KMS-11 (cell line): ENCODE data around the gene EFEMP1.

Experiments used
- H2AFZ ChIP-seq: fragments of 200-600 bp; sonication (generic); 2 replicates; pipeline ENCODE4 v1.6.1; 2016; ENCODE audit warnings: antibody characterized with exemption, mixed run types, low read depth
- H3K27ac ChIP-seq: fragments of 200-600 bp; sonication (generic); 2 replicates; pipeline ENCODE4 v1.6.1; 2016; ENCODE audit warnings: mild to moderate bottlenecking, mixed run types
- H3K27me3 ChIP-seq: fragments of 200-600 bp; sonication (generic); 2 replicates; pipeline ENCODE4 v1.6.1; 2017; ENCODE audit warnings: mild to moderate bottlenecking, low read depth, mixed run types, moderate library complexity; ENCODE audit not compliant: insufficient read depth
- H3K36me3 ChIP-seq: fragments of 200-600 bp; sonication (generic); 2 replicates; pipeline ENCODE4 v1.6.1; 2017; ENCODE audit warnings: mild to moderate bottlenecking, mixed run types; ENCODE audit not compliant: insufficient read depth
- H3K4me1 ChIP-seq: fragments of 200-600 bp; sonication (generic); 2 replicates; pipeline ENCODE4 v1.6.1; 2016; ENCODE audit warnings: mild to moderate bottlenecking, low read depth, mixed run types; ENCODE audit not compliant: poor library complexity, severe bottlenecking
- H3K4me2 ChIP-seq: fragments of 200-600 bp; sonication (generic); 2 replicates; pipeline ENCODE4 v1.7.0; 2016; ENCODE audit warnings: mild to moderate bottlenecking, mixed run types
- H3K4me3 ChIP-seq: fragments of 200-600 bp; sonication (generic); IDR thresholded peaks from 2 replicates; pipeline ENCODE4 v1.6.1; 2017; ENCODE audit warnings: low read depth, low read length, mixed read lengths; ENCODE audit not compliant: insufficient read depth
- H3K79me2 ChIP-seq: fragments of 200-600 bp; sonication (generic); 2 replicates; pipeline ENCODE4 v1.6.1; 2016; ENCODE audit warnings: low read depth, mixed run types; ENCODE audit not compliant: insufficient read depth
- H3K9ac ChIP-seq: fragments of 200-600 bp; sonication (generic); 2 replicates; pipeline ENCODE4 v1.6.1; 2016; ENCODE audit warnings: mild to moderate bottlenecking, mixed run types
- H4K20me1 ChIP-seq: fragments of 200-600 bp; sonication (generic); 2 replicates; pipeline ENCODE4 v1.6.1; 2016; ENCODE audit warnings: mild to moderate bottlenecking, mixed run types; ENCODE audit not compliant: insufficient read depth
- CTCF ChIP-seq: fragments of 200-600 bp; sonication (generic); conservative IDR thresholded peaks from 2 replicates; pipeline ENCODE4 v1.6.1; 2017; ENCODE audit warnings: low read depth, mild to moderate bottlenecking, antibody characterized with exemption, low read length, moderate library complexity, mixed read lengths

EFEMP1 gene

DNA sequence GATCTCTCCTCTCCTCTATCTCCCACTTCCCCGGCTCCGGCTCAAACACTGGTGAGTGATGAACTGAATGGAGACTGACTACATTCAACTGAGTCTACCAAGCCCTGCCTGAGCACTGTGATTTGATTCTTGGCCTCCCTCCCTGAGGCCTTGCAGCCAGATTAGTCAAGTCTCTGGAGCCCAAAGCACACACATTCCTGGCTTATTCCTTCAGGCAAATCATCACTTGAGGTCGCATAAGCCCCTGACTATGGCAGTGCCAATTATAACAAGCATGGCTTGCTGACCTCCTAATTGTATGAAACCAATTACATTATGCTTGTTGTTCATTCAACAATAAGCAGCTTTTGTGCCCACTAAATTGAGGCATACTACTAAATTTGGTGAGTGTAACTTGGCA is 34.6 kb downstream of the EFEMP1 start:
- Histone ChIP-seq H3K9ac (no peak overlapping the region), H3K4me1 (no peaks in the 10 kb centered on the region), H3K27ac (no peak overlapping the region)

GRCh38 chr2:55887901-55888624 is 35.5 kb downstream of the EFEMP1 start:
- Histone ChIP-seq H4K20me1 (no peaks in the 10 kb centered on the region), H3K4me3 (no peak overlapping the region), H3K9ac (no peak overlapping the region), H3K4me1 (no peaks in the 10 kb centered on the region), H3K79me2 (no peaks in the 10 kb centered on the region), H3K27ac (no peak overlapping the region), H3K4me2 (no peak overlapping the region), H3K36me3 (no peaks in the 10 kb centered on the region), H3K27me3 (no peaks in the 10 kb centered on the region), H2AFZ (no peak overlapping the region)
- TF ChIP-seq CTCF: no peak

More for the DNA sequence above, 34.6 kb downstream of the EFEMP1 start:
- no peaks in the 10 kb centered on the region for H3K79me2 ChIP-seq
- H4K20me1 ChIP-seq: no peaks in the 10 kb centered on the region
- H3K4me2 ChIP-seq: no peak overlapping the region
- H3K4me3 ChIP-seq: no peak overlapping the region
- no peaks in the 10 kb centered on the region for H3K36me3 ChIP-seq
- H2AFZ ChIP-seq: no peak overlapping the region
- no peak for TF ChIP-seq CTCF
- H3K27me3 ChIP-seq: no peaks in the 10 kb centered on the region

DNA sequence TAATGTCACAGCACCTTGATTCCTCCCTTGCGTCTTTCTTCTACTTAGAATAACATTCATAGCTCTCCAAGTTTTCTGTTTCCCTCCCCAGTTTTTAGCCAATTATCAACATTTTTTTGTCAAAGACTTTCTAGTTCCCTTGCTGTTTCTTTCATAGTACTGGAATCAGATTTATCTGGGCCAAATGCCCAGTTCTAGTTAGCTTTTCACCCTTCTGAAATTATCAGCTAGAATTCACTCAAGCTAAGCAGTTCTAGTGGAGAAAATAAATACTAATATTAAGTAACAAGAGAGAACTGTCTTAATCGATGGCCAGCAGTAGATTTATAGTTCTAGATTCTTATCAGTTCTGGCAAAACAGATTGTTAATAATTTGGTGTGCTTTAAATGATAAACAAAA is 36.2 kb downstream of the EFEMP1 start:
- H3K4me1 ChIP-seq: no peaks in the 10 kb centered on the region
- no peaks in the 10 kb centered on the region for H3K27me3 ChIP-seq
- no peak overlapping the region for H2AFZ ChIP-seq
- H3K79me2 ChIP-seq: no peaks in the 10 kb centered on the region
- no peak overlapping the region for H3K4me3 ChIP-seq
- no peak overlapping the region for H3K4me2 ChIP-seq
- no peaks in the 10 kb centered on the region for H3K36me3 ChIP-seq
- no peak overlapping the region for H3K27ac ChIP-seq
- no peaks in the 10 kb centered on the region for H4K20me1 ChIP-seq
- no peak for TF ChIP-seq CTCF
- H3K9ac ChIP-seq: no peak overlapping the region

DNA sequence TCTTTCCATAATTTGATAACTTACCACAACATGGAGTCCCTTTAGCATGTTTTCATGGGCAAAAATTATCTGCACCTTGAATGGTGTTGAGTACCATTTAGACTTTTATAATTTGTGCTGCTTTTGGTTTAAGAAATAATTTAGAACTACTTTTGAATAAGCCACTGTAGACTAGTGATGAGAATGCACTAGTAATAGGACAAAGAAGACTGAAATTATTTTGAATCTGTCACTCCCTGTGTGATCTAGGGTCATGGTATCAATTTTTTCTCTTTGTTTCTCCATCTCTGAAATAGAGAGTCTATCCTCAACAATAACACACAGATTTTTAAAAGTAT is 37.7 kb downstream of the EFEMP1 start:
- Histone ChIP-seq H3K79me2 (no peaks in the 10 kb centered on the region), H3K9ac (no peak overlapping the region), H3K4me1 (no peaks in the 10 kb centered on the region), H2AFZ (no peak overlapping the region), H3K27ac (no peak overlapping the region), H3K27me3 (no peaks in the 10 kb centered on the region), H3K36me3 (no peaks in the 10 kb centered on the region), H4K20me1 (no peaks in the 10 kb centered on the region), H3K4me2 (no peak overlapping the region), H3K4me3 (no peak overlapping the region)
- TF ChIP-seq CTCF: no peak
